ENCODE data around the gene YRDC.

- TF ChIP-seq ZNF8 (CRISPR knock-in tag; IDR thresholded peaks at IDR 0.05) (no peak), BACH2 (CRISPR knock-in tag; IDR thresholded peaks at IDR 0.05; ENCODE audit: borderline replicate concordance) (no peak), ARNTL (CRISPR knock-in tag; IDR thresholded peaks at IDR 0.05; ENCODE audit: borderline replicate concordance, low read depth) (no peak), TOX (CRISPR knock-in tag; IDR thresholded peaks at IDR 0.05; ENCODE audit: borderline replicate concordance) (no peak), ZFP3 (CRISPR knock-in tag; IDR thresholded peaks at IDR 0.05) (no peak), TCF4 (CRISPR knock-in tag; IDR thresholded peaks at IDR 0.05; ENCODE audit: borderline replicate concordance) (no peak)
These were observed 28.8 kb upstream of the YRDC start for GRCh38 chr1:37836788-37837187.
